HepG2 (cell line): ENCODE data around the gene SS18L1. TPM values are rescaled to one million over a fixed set of nuclear protein-coding genes. Genes with fewer than 3 reads are reported as not detected.

Source experiments
- HMG20A ChIP-seq: IDR thresholded peaks from 2 replicates; pipeline ENCODE4 v1.6.1; 2016; ENCODE audit warnings: borderline replicate concordance
- HOXA3 ChIP-seq: sonication (generic); formaldehyde crosslinking; IDR thresholded peaks from 2 replicates; pipeline ENCODE4 v1.5.0; 2020; ENCODE audit warnings: missing genetic modification reagents
- KAT2B ChIP-seq: fragments of 150-350 bp; IDR thresholded peaks from 2 replicates; pipeline ENCODE4 v1.6.1; 2014; ENCODE audit warnings: low read depth, low read length, borderline replicate concordance
- NFE2L2 ChIP-seq: fragments of 150-350 bp; IDR thresholded peaks from 2 replicates; pipeline ENCODE4 v1.6.1; 2014; ENCODE audit warnings: low read length
- RARA ChIP-seq: IDR thresholded peaks from 2 replicates; pipeline ENCODE4 v1.6.1; 2016; ENCODE audit warnings: missing genetic modification reagents, missing compliant biosample characterization
- RBFOX2 ChIP-seq: fragments of 200-400 bp; formaldehyde crosslinking; IDR thresholded peaks from 2 replicates; pipeline ENCODE4 v1.6.1; 2017; ENCODE audit warnings: low read depth, mild to moderate bottlenecking, low read length
- REPIN1 ChIP-seq: sonication (generic); formaldehyde crosslinking; IDR thresholded peaks from 2 replicates; pipeline ENCODE4 v1.8.0; 2022; ENCODE audit warnings: missing genetic modification reagents, low read depth, mild to moderate bottlenecking, borderline replicate concordance
- TGIF2 ChIP-seq: IDR thresholded peaks from 2 replicates; pipeline ENCODE4 v1.6.1; 2016; ENCODE audit warnings: control low read depth, missing compliant biosample characterization
- ZBTB20 ChIP-seq: sonication (generic); formaldehyde crosslinking; IDR thresholded peaks from 2 replicates; pipeline ENCODE4 v1.8.1; 2023; ENCODE audit warnings: missing genetic modification reagents, low read depth, mild to moderate bottlenecking, borderline replicate concordance
- ZFP41 ChIP-seq: sonication (generic); formaldehyde crosslinking; IDR thresholded peaks from 2 replicates; pipeline ENCODE4 v1.4.0; 2020; ENCODE audit warnings: mild to moderate bottlenecking, missing genetic modification reagents, borderline replicate concordance
- ZFY ChIP-seq: sonication (generic); formaldehyde crosslinking; IDR thresholded peaks from 2 replicates; pipeline ENCODE4 v1.4.0; 2020; ENCODE audit warnings: missing genetic modification reagents
- polyA plus RNA-seq, 8 experiments: library from polyadenylated mRNA; depleted of rRNA in 3 of 8; stranded (reverse) in 7 of 8; unstranded in 1 of 8; fragments of >200 nt; fragmentation: Illumina TruSeq in 4 of 8; extraction: Trizol in 4 of 8; gene quantifications; 2 replicates each; pipeline versions ENCODE4 v1.2.1 to v1.2.3, GENCODE V29; 2011 to 2016; ENCODE audit warnings: low read depth in 4 of 8, missing spikeins in 1 of 8, mixed read lengths in 1 of 8; ENCODE audit not compliant: insufficient read depth in 1 of 8
- total RNA-seq, 5 experiments: library from RNA; depleted of rRNA; stranded (reverse); fragments of >200 nt; fragmentation: Illumina TruSeq; extraction: Trizol; gene quantifications; 2 replicates each; pipeline ENCODE4 v1.2.3, GENCODE V29; 2016; ENCODE audit warnings: low read depth in 1 of 5
- TF ChIP-seq, protein P1 (sequence below): IDR thresholded peaks from 2 replicates; pipeline ENCODE4 v1.4.0; 2020; ENCODE audit warnings: mild to moderate bottlenecking, missing genetic modification reagents
- TF ChIP-seq, protein P2 (sequence below): sonication (generic); formaldehyde crosslinking; IDR thresholded peaks from 2 replicates; pipeline ENCODE4 v1.4.0; 2020; ENCODE audit warnings: mild to moderate bottlenecking, low read depth, missing genetic modification reagents
- TF ChIP-seq, protein P3 (sequence below): IDR thresholded peaks from 2 replicates; pipeline ENCODE4 v1.6.1; 2012; ENCODE audit warnings: low read length, improper control_type of control experiment
- TF ChIP-seq, protein P4 (sequence below): sonication (generic); formaldehyde crosslinking; IDR thresholded peaks from 2 replicates; pipeline ENCODE4 v1.4.0; 2020; ENCODE audit warnings: missing genetic modification reagents, mild to moderate bottlenecking, borderline replicate concordance
- TF ChIP-seq, protein P5 (sequence below): sonication (generic); formaldehyde crosslinking; IDR thresholded peaks from 2 replicates; pipeline ENCODE4 v1.4.0; 2020; ENCODE audit warnings: missing genetic modification reagents
- TF ChIP-seq, protein P6 (sequence below): sonication (generic); formaldehyde crosslinking; IDR thresholded peaks from 2 replicates; pipeline ENCODE4 v1.4.0; 2020; ENCODE audit warnings: mild to moderate bottlenecking, low read depth, missing genetic modification reagents

Gene SS18L1
- total and polyA plus RNA-seq, 2 of the 13 experiments (the other 11 are each of a cell fraction or from before 2014, with no cell fraction given), result 17.8 to 27.6 TPM

DNA sequence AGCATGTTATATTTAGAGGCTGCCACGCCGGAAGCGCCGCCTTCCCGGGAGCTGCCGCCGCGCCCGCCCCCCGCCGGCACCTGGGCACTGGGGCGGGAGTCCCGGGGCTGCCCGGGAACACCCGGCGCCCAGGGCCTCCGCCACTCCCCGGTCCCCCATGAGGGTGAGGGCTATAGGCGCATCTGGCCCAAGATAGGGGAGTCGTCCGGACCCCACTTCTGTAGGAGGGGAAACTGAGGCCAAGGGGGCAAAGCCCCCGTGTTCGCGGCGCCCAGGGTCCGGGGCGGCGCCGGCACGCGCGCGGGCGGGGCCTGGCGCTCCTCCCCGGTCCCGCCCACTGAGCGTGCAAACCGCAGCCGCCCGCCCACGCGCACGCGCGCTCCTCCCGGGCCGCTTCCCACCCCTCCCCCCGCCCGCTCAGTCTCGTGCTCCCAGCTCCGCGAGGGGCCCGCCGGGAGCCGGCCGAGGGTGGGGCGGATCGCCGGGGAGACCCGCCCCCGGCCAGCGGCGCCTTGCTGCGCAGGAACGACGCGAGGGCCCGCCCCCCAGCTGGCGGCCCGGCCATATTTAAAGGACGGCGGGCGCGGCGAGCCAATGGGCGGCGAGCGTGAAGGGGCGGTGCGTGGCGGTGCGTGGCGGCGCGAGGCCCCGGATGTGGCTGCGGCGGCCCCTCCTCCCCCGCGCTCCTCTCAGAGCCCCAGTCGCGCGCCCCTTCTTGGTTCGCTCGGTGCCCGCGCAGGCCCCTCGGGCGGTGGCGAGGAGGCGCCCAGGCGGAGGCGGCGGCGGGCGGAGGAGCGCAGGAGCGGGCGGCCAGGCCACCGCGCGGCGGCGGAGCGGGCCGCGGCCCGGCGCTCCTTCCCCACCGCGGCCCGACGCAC is 21.6 kb upstream of the SS18L1 start, which contains the start of gene LSM14B (continued):
- TF ChIP-seq, protein P1, sequence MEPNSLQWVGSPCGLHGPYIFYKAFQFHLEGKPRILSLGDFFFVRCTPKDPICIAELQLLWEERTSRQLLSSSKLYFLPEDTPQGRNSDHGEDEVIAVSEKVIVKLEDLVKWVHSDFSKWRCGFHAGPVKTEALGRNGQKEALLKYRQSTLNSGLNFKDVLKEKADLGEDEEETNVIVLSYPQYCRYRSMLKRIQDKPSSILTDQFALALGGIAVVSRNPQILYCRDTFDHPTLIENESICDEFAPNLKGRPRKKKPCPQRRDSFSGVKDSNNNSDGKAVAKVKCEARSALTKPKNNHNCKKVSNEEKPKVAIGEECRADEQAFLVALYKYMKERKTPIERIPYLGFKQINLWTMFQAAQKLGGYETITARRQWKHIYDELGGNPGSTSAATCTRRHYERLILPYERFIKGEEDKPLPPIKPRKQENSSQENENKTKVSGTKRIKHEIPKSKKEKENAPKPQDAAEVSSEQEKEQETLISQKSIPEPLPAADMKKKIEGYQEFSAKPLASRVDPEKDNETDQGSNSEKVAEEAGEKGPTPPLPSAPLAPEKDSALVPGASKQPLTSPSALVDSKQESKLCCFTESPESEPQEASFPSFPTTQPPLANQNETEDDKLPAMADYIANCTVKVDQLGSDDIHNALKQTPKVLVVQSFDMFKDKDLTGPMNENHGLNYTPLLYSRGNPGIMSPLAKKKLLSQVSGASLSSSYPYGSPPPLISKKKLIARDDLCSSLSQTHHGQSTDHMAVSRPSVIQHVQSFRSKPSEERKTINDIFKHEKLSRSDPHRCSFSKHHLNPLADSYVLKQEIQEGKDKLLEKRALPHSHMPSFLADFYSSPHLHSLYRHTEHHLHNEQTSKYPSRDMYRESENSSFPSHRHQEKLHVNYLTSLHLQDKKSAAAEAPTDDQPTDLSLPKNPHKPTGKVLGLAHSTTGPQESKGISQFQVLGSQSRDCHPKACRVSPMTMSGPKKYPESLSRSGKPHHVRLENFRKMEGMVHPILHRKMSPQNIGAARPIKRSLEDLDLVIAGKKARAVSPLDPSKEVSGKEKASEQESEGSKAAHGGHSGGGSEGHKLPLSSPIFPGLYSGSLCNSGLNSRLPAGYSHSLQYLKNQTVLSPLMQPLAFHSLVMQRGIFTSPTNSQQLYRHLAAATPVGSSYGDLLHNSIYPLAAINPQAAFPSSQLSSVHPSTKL (CRISPR knock-in tag), result no peak
- TF ChIP-seq REPIN1 (CRISPR knock-in tag) (no peak; the same call in 1 of the 2 replicates), RBFOX2 (peak; percentile 65), NFE2L2 (no peak), RARA (peak; percentile 34; the same call in 1 of the 2 replicates), ZBTB20 (CRISPR knock-in tag) (peak; percentile 46; the same call in 1 of the 2 replicates), HMG20A (no peak), KAT2B (no peak), ZFY (CRISPR knock-in tag) (peak; percentile 67), ZFP41 (CRISPR knock-in tag) (no peak), TGIF2 (CRISPR knock-in tag) (no peak), HOXA3 (CRISPR knock-in tag) (peak; percentile 78)
- TF ChIP-seq, protein P2, sequence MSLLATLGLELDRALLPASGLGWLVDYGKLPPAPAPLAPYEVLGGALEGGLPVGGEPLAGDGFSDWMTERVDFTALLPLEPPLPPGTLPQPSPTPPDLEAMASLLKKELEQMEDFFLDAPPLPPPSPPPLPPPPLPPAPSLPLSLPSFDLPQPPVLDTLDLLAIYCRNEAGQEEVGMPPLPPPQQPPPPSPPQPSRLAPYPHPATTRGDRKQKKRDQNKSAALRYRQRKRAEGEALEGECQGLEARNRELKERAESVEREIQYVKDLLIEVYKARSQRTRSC (CRISPR knock-in tag), result no peak; the same call in 1 of the 2 replicates
- TF ChIP-seq, protein P3, sequence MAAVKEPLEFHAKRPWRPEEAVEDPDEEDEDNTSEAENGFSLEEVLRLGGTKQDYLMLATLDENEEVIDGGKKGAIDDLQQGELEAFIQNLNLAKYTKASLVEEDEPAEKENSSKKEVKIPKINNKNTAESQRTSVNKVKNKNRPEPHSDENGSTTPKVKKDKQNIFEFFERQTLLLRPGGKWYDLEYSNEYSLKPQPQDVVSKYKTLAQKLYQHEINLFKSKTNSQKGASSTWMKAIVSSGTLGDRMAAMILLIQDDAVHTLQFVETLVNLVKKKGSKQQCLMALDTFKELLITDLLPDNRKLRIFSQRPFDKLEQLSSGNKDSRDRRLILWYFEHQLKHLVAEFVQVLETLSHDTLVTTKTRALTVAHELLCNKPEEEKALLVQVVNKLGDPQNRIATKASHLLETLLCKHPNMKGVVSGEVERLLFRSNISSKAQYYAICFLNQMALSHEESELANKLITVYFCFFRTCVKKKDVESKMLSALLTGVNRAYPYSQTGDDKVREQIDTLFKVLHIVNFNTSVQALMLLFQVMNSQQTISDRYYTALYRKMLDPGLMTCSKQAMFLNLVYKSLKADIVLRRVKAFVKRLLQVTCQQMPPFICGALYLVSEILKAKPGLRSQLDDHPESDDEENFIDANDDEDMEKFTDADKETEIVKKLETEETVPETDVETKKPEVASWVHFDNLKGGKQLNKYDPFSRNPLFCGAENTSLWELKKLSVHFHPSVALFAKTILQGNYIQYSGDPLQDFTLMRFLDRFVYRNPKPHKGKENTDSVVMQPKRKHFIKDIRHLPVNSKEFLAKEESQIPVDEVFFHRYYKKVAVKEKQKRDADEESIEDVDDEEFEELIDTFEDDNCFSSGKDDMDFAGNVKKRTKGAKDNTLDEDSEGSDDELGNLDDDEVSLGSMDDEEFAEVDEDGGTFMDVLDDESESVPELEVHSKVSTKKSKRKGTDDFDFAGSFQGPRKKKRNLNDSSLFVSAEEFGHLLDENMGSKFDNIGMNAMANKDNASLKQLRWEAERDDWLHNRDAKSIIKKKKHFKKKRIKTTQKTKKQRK, result no peak
- TF ChIP-seq, protein P4, sequence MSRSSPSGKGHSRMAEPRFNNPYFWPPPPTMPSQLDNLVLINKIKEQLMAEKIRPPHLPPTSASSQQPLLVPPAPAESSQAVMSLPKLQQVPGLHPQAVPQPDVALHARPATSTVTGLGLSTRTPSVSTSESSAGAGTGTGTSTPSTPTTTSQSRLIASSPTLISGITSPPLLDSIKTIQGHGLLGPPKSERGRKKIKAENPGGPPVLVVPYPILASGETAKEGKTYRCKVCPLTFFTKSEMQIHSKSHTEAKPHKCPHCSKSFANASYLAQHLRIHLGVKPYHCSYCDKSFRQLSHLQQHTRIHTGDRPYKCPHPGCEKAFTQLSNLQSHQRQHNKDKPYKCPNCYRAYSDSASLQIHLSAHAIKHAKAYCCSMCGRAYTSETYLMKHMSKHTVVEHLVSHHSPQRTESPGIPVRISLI (CRISPR knock-in tag), result no peak
- TF ChIP-seq, protein P5, sequence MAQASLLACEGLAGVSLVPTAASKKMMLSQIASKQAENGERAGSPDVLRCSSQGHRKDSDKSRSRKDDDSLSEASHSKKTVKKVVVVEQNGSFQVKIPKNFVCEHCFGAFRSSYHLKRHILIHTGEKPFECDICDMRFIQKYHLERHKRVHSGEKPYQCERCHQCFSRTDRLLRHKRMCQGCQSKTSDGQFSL (CRISPR knock-in tag), result no peak
- TF ChIP-seq, protein P6, sequence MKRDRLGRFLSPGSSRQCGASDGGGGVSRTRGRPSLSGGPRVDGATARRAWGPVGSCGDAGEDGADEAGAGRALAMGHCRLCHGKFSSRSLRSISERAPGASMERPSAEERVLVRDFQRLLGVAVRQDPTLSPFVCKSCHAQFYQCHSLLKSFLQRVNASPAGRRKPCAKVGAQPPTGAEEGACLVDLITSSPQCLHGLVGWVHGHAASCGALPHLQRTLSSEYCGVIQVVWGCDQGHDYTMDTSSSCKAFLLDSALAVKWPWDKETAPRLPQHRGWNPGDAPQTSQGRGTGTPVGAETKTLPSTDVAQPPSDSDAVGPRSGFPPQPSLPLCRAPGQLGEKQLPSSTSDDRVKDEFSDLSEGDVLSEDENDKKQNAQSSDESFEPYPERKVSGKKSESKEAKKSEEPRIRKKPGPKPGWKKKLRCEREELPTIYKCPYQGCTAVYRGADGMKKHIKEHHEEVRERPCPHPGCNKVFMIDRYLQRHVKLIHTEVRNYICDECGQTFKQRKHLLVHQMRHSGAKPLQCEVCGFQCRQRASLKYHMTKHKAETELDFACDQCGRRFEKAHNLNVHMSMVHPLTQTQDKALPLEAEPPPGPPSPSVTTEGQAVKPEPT, result no peak; the same call in none of the 2 replicates
